NCI-H1417 (cell line): Measurements from ENCODE around the gene PCYT2.
"Not testable (repeated sequence)": the region's sequence is repeated elsewhere in the genome, so short reads cannot be mapped to it uniquely, and the experiment has no call there.

Source experiments
- DNase-seq, 3 experiments: peaks; one replicate each; lab custom pipeline; 2025; lab: John Stamatoyannopoulos, UW

PCYT2 gene

GRCh38 chr17:81927152-81927652 is 16.0 kb upstream of the PCYT2 start:
- DNase-seq, result peak in 1 of 3 experiments; percentile 54

- peak in 2 of 3 experiments; percentile 53 to 63 for DNase-seq
Measured at GRCh38 chr17:81926451-81927151, 15.4 kb upstream of the PCYT2 start.

GRCh38 chr17:81925860-81926450 is 14.8 kb upstream of the PCYT2 start:
- no peak for DNase-seq

GRCh38 chr17:81924557-81925532 is 13.6 kb upstream of the PCYT2 start:
- DNase-seq, result no peak

GRCh38 chr17:81923302-81924260 is 12.4 kb upstream of the PCYT2 start:
- no peak for DNase-seq

GRCh38 chr17:81922566-81923301 is 11.5 kb upstream of the PCYT2 start:
- no peak for DNase-seq

- DNase-seq, result no peak
Measured at GRCh38 chr17:81921996-81922565, 10.9 kb upstream of the PCYT2 start.

- DNase-seq, result no peak
Measured at GRCh38 chr17:81921537-81921862, 10.3 kb upstream of the PCYT2 start.

GRCh38 chr17:81920612-81921536 is 9.7 kb upstream of the PCYT2 start:
- DNase-seq, result no peak

GRCh38 chr17:81918832-81919545 is 7.8 kb upstream of the PCYT2 start:
- no peak for DNase-seq

- DNase-seq, result not testable (repeated sequence)
Measured at GRCh38 chr17:81918333-81918669, 7.1 kb upstream of the PCYT2 start.

GRCh38 chr17:81917565-81918332 is 6.5 kb upstream of the PCYT2 start, which contains the start of gene SIRT7:
Gene SIRT7, minus strand, starts transcription at chr17:81918176. Its CDS starts 45 bp downstream, at chr17:81918131.
- DNase-seq, result peak; percentile 84 to 88 (median 87)

- DNase-seq, result no peak
Measured at GRCh38 chr17:81916234-81917001, 5.2 kb upstream of the PCYT2 start.

- no peak for DNase-seq
Measured at GRCh38 chr17:81915331-81915730, 4.1 kb upstream of the PCYT2 start.

- no peak for DNase-seq
Measured at GRCh38 chr17:81914103-81914850, 3.1 kb upstream of the PCYT2 start.

- DNase-seq, result no peak
Measured at GRCh38 chr17:81913394-81914102, 2.3 kb upstream of the PCYT2 start.
